Left lung (tissue), 10 donors: ENCODE data around the gene PWWP2B. TPM values are rescaled to one million over a fixed set of nuclear protein-coding genes. Genes with fewer than 3 reads are reported as not detected.

Source experiments
- ATAC-seq: fragments of 200-7000 bp; cut with Tn5 transposase; one replicate; pipeline ENCODE4 v1.9.1; 2020; ENCODE audit warnings: moderate library complexity
- DNase-seq, 4 donors: peaks; one replicate each; pipeline ENCODE4 v3.0.0-alpha.2; 2013 to 2020
- H3K27ac ChIP-seq, 2 donors: fragments of 200-600 bp; sonication (generic) in 1 of 2; one replicate each; pipeline versions ENCODE4 v1.5.0 to v1.8.0; 2020 to 2021
- H3K27me3 ChIP-seq, 2 donors: fragments of 200-600 bp; sonication (generic) in 1 of 2; one replicate each; pipeline versions ENCODE4 v1.5.0 to v1.8.0; 2020 to 2021
- H3K36me3 ChIP-seq, 2 donors: fragments of 200-600 bp; sonication (generic) in 1 of 2; one replicate each; pipeline versions ENCODE4 v1.5.0 to v1.8.0; 2020 to 2021
- H3K4me1 ChIP-seq, 2 donors: fragments of 200-600 bp; one replicate each; pipeline ENCODE4 v1.8.0; 2021
- H3K4me3 ChIP-seq, 2 donors: fragments of 200-600 bp; sonication (generic) in 1 of 2; one replicate each; pipeline versions ENCODE4 v1.5.0 to v1.8.0; 2020 to 2021; ENCODE audit warnings: mild to moderate bottlenecking in 1 of 2
- H3K9me3 ChIP-seq, 2 donors: fragments of 200-600 bp; sonication (generic) in 1 of 2; one replicate each; pipeline versions ENCODE4 v1.5.0 to v1.8.0; 2020 to 2021
- intact Hi-C, 2 donors: fragments of 100-400 bp; cut with DNase I; formaldehyde crosslinking; loops; one replicate each; pipeline versions ENCODE4 v1.11.2 to v1.14.2; 2022
- polyA plus RNA-seq, 6 donors: library from polyadenylated mRNA; unstranded; fragments of 120-200 nt; gene quantifications; one replicate each; pipeline ENCODE4 v1.2.1, GENCODE V29; 2013; ENCODE audit not compliant: insufficient read length in 6 of 6
- total RNA-seq, 2 donors: library from RNA; stranded (reverse); fragmentation: NEBNext Ultra II Directional; extraction: Animal tissue kit (Norgen Biotek cat#: 25700); gene quantifications; one replicate each; pipeline ENCODE4 v1.2.1, GENCODE V29; 2021
- TF ChIP-seq, protein P1 (sequence below), 2 donors: fragments of 200-600 bp; sonication (generic) in 1 of 2; IDR thresholded peaks; one replicate each; pipeline versions ENCODE4 v1.5.0 to v1.8.0; 2021; ENCODE audit warnings: antibody characterized with exemption in 2 of 2
- donor health status: DM: no; HTN: yes; CAD: no.
- donor health status: DM: no; HTN: no; CAD: no.

Gene PWWP2B
- total and polyA plus RNA-seq, 8 donors, result 8.4 to 23.2 (median 11.0) TPM

DNA sequence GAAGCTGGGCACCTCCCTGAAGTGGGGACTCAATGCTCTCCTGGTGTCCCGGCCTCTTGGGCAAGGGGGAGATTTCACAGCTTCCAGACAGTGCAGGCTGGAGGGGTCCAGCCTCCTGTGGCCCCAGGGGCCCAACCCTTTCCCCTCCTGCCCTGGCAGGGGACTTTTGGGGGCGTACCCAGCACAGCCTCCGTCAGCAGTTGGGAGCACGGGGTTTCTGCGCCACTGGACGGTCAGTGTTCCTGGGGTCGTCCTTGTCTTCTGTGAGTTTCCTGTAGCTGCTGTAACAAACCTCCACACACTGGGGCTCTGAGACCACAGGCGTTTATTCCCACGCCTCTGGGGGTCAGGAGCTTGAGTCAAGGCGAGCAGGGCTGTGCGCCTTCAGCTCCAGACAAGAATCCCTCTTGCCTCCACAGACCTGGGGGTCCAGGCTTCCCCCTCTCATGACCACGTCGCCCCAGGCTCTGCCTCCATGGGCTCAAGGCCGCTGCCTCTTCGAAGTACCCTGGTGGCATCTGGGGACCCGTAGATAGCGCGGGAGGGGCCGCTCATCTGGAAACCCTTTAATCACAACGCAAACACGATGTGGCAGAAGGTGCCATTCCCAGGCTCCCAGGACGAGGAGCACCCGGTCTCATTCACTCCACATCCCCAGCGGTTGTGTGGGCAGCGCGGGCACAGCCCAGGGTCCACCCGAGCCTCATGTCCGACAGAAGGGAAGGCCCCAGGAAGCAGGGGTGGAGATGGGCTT lies 14.0 kb downstream of the PWWP2B start:
- H3K4me3 ChIP-seq, result no peak overlapping the region
- peaks cover 38 to 82% of the 10 kb centered on the region in 2 donors for H3K4me1 ChIP-seq
- intact Hi-C loops, result no loop called here
- H3K27me3 ChIP-seq, result no peaks in the 10 kb centered on the region
- DNase-seq (no peak), ATAC-seq (no peak)
- peaks cover 0 to 14% of the 10 kb centered on the region in 2 donors for H3K36me3 ChIP-seq
- no peaks in the 10 kb centered on the region for H3K9me3 ChIP-seq
- TF ChIP-seq, protein P1, sequence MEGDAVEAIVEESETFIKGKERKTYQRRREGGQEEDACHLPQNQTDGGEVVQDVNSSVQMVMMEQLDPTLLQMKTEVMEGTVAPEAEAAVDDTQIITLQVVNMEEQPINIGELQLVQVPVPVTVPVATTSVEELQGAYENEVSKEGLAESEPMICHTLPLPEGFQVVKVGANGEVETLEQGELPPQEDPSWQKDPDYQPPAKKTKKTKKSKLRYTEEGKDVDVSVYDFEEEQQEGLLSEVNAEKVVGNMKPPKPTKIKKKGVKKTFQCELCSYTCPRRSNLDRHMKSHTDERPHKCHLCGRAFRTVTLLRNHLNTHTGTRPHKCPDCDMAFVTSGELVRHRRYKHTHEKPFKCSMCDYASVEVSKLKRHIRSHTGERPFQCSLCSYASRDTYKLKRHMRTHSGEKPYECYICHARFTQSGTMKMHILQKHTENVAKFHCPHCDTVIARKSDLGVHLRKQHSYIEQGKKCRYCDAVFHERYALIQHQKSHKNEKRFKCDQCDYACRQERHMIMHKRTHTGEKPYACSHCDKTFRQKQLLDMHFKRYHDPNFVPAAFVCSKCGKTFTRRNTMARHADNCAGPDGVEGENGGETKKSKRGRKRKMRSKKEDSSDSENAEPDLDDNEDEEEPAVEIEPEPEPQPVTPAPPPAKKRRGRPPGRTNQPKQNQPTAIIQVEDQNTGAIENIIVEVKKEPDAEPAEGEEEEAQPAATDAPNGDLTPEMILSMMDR (IDR thresholded peaks at IDR 0.05), result no peak
- H3K27ac ChIP-seq, result peak overlapping the region; percentile 74 to 81

- peak in 2 of 4 donors; percentile 65 to 87 for DNase-seq
- Histone ChIP-seq H3K4me1 (peaks cover 38 to 82% of the 10 kb centered on the region in 2 donors), H3K4me3 (no peak overlapping the region), H3K27me3 (no peaks in the 10 kb centered on the region), H3K36me3 (peaks cover 0 to 8% of the 10 kb centered on the region in 2 donors), H3K9me3 (no peaks in the 10 kb centered on the region), H3K27ac (peak overlapping the region; percentile 74 to 81)
- intact Hi-C loops, result no loop called here
- TF ChIP-seq, protein P1 (IDR thresholded peaks at IDR 0.05), result no peak
- ATAC-seq, result peak; percentile 14
These were observed 14.7 kb downstream of the PWWP2B start for GRCh38 chr10:132411561-132412253.

- H3K4me1 ChIP-seq, result peaks cover 33 to 82% of the 10 kb centered on the region in 2 donors
- no peaks in the 10 kb centered on the region for H3K9me3 ChIP-seq
- intact Hi-C loops, result no loop called here
- peaks cover 0 to 9% of the 10 kb centered on the region in 2 donors for H3K36me3 ChIP-seq
- no peak overlapping the region for H3K4me3 ChIP-seq
- ATAC-seq (no peak), DNase-seq (peak in 1 of 4 donors; percentile 78)
- H3K27me3 ChIP-seq, result no peaks in the 10 kb centered on the region
- TF ChIP-seq, protein P1 (IDR thresholded peaks at IDR 0.05), result no peak
- peak overlapping the region; percentile 74 to 81 for H3K27ac ChIP-seq
These were observed 15.6 kb downstream of the PWWP2B start for GRCh38 chr10:132412316-132413192.

DNA sequence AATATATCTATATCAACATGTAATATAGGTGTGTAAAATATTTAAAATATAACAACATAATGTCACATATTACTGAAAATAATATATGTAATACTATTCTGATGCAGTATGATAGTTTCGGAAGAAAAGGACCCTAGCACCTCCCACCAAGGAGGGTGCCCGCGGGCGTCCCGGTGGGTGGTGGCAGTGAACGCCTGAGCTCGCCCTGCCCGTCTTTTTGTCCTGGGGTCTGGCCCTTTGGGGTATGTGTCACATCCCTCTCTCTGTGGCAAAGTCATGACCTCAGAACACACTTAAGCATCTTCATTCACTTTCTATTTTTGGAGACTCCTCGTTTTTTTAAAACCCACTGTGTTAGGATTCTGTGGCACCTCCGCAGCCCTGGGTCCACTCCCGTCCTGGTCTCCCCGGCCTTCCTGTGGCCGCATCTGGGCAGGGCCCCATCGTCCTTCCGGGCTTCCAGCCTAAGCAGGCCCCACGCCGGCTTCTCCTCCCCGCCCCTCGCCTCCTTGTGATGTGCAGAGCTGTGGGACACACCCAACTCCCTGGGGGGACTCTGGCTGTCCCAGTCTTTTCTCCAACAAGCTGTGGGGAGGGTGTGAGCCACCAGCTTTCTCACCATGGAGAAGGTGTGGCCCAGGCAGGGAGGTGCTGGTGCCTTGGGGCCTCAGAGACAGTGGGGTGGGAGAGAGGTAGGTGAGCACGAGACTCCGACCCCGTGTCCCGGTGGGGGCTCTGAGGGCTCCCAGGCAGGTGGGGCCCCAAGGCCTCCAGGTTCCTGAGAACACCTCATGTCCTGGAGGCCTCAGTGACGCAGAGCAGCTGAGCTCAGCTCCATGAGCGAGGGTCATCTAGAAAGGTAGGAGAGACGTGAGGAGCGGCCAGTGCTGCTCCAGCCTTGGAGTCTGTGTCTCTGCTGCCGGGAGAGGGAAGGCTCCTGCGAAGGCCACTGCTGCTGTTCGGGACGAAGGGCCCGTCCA lies 16.5 kb downstream of the PWWP2B start:
- peak overlapping the region; percentile 74 to 81 for H3K27ac ChIP-seq

More for the DNA sequence above, 16.5 kb downstream of the PWWP2B start:
- H3K27me3 ChIP-seq, result no peaks in the 10 kb centered on the region
- peak in 1 of 4 donors; percentile 71 for DNase-seq
- peaks cover 36 to 82% of the 10 kb centered on the region in 2 donors for H3K4me1 ChIP-seq
- H3K9me3 ChIP-seq, result no peaks in the 10 kb centered on the region
- intact Hi-C loops, result no loop called here
- no peak overlapping the region for H3K4me3 ChIP-seq
- TF ChIP-seq, protein P1 (IDR thresholded peaks at IDR 0.05), result no peak
- no peak for ATAC-seq
- H3K36me3 ChIP-seq, result peaks cover 0 to 9% of the 10 kb centered on the region in 2 donors
